HG03460 (cell line): ENCODE data around the gene MSGN1.

Experiments
- ATAC-seq: cut with Tn5 transposase; IDR thresholded peaks from one replicate; pipeline ENCODE4 v1.9.1; 2021; ENCODE audit not compliant: unreplicated experiment

MSGN1 gene

GRCh38 chr2:17846676-17847075 lies 30.4 kb downstream of the MSGN1 start:
- no peak for ATAC-seq

- ATAC-seq, result no peak
Observed at GRCh38 chr2:17847236-17847635, 31.0 kb downstream of the MSGN1 start.

- no peak for ATAC-seq
Observed at GRCh38 chr2:17849275-17849674, 33.0 kb downstream of the MSGN1 start.

DNA sequence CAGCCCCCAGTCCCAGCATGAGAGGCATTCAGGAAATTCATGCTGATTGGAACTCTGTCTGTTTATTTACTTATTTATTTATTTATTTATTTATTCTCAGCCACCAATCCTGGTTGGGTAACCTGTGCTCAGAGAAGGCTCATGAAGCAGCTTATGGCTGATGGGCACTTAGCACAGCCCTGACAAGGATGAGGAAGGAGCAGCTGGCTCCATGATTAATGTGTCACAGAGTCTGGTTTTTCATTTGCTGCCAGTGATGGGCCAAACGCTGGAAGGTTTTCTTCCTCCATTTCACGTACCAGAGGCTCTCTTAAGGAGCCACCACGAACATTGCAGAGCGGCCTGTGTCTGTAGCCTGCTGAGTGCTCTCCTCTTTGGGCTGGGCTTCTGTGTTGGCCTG lies 33.9 kb downstream of the MSGN1 start:
- no peak for ATAC-seq

GRCh38 chr2:17851731-17852585 lies 35.7 kb downstream of the MSGN1 start:
- peak; percentile 84 for ATAC-seq

GRCh38 chr2:17853799-17854198 lies 37.5 kb downstream of the MSGN1 start:
- ATAC-seq, result no peak

DNA sequence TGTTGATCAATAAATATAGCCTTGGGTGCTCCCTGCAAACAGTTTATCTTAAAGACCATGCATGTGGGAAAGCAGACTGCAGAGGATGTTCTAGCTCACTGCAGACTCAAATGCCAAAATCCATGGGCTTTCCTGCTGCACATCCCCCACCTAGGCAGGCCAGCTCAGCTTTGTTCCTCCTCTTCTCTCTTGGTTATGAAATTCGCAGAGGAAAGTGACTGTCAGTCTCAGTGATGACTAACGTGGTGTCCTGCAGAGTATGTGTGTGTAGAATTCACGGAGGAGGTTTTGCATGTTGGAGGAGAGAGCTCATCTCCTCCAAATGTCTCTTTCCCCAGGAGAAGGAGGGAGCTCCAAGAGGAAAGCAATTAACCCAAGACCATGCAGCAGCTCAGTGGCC lies 40.8 kb downstream of the MSGN1 start:
- ATAC-seq, result no peak

DNA sequence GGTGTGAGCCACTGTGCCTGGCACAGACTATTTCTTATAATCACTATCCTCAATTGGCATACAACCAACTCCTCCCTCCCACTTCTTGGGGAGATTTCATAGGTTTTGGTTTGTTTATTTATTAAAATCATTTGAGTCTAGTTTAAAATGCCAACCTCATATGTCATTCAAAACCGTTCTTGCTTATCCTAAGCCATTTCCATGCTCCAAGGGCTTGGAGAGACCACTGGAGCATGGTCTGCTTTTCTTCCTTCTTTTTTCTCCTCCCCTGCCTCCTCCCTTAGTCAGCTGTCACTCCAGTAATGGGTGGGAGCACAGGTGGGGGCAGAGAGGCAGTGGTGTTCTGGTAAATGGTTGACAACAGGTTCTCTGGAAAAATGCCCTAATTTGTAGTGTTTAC lies 41.8 kb downstream of the MSGN1 start:
- ATAC-seq, result no peak

GRCh38 chr2:17863539-17863938 lies 47.3 kb downstream of the MSGN1 start:
- ATAC-seq, result no peak

- ATAC-seq, result no peak
Observed at GRCh38 chr2:17864676-17865075, 48.4 kb downstream of the MSGN1 start.

- ATAC-seq, result no peak
Observed at GRCh38 chr2:17867133-17867532, 50.9 kb downstream of the MSGN1 start.
